Measurements from ENCODE around the gene PCGF1. TPM values are rescaled to one million over a fixed set of nuclear protein-coding genes. Genes with fewer than 3 reads are reported as not detected.

PCGF1 gene
- total and polyA plus RNA-seq, 9 of the 15 experiments (the other 6 are each of a cell fraction or from before 2014, with no cell fraction given) = 20.3 to 45.7 (median 29.3) TPM

DNA sequence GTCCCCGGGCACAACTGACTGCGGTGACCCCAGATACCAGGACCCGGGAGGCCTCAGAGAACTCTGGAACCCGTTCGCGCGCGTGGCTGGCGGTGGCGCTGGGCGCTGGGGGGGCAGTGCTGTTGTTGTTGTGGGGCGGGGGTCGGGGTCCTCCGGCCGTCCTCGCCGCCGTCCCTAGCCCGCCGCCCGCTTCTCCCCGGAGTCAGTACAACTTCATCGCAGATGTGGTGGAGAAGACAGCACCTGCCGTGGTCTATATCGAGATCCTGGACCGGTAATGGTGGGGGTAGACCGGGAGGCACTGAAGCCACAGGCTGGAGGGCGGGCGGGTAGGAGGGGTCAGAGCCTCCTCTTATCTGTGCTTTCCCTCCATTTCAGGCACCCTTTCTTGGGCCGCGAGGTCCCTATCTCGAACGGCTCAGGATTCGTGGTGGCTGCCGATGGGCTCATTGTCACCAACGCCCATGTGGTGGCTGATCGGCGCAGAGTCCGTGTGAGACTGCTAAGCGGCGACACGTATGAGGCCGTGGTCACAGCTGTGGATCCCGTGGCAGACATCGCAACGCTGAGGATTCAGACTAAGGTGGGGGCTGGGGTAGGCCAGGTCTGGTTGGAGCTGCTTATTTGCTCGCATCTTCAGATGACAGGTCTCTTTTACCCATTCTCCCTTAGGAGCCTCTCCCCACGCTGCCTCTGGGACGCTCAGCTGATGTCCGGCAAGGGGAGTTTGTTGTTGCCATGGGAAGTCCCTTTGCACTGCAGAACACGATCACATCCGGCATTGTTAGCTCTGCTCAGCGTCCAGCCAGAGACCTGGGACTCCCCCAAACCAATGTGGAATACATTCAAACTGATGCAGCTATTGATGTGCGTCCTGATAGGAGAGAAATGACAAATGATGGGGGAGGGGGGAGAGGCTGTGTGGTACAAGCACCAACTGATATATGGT lies 23.0 kb upstream of the PCGF1 start (continued):
- TF ChIP-seq, protein P1, sequence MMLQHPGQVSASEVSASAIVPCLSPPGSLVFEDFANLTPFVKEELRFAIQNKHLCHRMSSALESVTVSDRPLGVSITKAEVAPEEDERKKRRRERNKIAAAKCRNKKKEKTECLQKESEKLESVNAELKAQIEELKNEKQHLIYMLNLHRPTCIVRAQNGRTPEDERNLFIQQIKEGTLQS (IDR thresholded peaks at IDR 0.05) = no peak
- TF ChIP-seq, protein P1 (CRISPR knock-in tag; conservative IDR thresholded peaks at IDR 0.05) = no peak
- no peak for TF ChIP-seq FOXJ3 (CRISPR knock-in tag; IDR thresholded peaks at IDR 0.05)
- no peak for TF ChIP-seq ZNF507 (tag; conservative IDR thresholded peaks at IDR 0.05)
- TF ChIP-seq, protein P2, sequence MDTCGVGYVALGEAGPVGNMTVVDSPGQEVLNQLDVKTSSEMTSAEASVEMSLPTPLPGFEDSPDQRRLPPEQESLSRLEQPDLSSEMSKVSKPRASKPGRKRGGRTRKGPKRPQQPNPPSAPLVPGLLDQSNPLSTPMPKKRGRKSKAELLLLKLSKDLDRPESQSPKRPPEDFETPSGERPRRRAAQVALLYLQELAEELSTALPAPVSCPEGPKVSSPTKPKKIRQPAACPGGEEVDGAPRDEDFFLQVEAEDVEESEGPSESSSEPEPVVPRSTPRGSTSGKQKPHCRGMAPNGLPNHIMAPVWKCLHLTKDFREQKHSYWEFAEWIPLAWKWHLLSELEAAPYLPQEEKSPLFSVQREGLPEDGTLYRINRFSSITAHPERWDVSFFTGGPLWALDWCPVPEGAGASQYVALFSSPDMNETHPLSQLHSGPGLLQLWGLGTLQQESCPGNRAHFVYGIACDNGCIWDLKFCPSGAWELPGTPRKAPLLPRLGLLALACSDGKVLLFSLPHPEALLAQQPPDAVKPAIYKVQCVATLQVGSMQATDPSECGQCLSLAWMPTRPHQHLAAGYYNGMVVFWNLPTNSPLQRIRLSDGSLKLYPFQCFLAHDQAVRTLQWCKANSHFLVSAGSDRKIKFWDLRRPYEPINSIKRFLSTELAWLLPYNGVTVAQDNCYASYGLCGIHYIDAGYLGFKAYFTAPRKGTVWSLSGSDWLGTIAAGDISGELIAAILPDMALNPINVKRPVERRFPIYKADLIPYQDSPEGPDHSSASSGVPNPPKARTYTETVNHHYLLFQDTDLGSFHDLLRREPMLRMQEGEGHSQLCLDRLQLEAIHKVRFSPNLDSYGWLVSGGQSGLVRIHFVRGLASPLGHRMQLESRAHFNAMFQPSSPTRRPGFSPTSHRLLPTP (IDR thresholded peaks at IDR 0.05; ENCODE audit: borderline replicate concordance, extremely low read depth, insufficient read length) = no peak
- TF ChIP-seq RAD51 (IDR thresholded peaks at IDR 0.05; ENCODE audit: borderline replicate concordance, low read depth) = no peak; the same call in 1 of the 2 replicates
- TF ChIP-seq KDM5B (IDR thresholded peaks at IDR 0.05; ENCODE audit: insufficient replicate concordance, low read depth, low read length) = peak; percentile 46
- TF ChIP-seq ZNF696 (CRISPR knock-in tag; conservative IDR thresholded peaks at IDR 0.05) = no peak
- TF ChIP-seq, protein P3, sequence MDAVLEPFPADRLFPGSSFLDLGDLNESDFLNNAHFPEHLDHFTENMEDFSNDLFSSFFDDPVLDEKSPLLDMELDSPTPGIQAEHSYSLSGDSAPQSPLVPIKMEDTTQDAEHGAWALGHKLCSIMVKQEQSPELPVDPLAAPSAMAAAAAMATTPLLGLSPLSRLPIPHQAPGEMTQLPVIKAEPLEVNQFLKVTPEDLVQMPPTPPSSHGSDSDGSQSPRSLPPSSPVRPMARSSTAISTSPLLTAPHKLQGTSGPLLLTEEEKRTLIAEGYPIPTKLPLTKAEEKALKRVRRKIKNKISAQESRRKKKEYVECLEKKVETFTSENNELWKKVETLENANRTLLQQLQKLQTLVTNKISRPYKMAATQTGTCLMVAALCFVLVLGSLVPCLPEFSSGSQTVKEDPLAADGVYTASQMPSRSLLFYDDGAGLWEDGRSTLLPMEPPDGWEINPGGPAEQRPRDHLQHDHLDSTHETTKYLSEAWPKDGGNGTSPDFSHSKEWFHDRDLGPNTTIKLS (IDR thresholded peaks at IDR 0.05; ENCODE audit: borderline replicate concordance, low read depth) = peak; percentile 66; the same call in 1 of the 2 replicates
- TF ChIP-seq NFXL1 (CRISPR knock-in tag; IDR thresholded peaks at IDR 0.05) = no peak
- TF ChIP-seq ZNF133 (CRISPR knock-in tag; IDR thresholded peaks at IDR 0.05) = no peak
- peak; percentile 70 for TF ChIP-seq TAF1 (IDR thresholded peaks at IDR 0.05; ENCODE audit: control insufficient read depth, extremely low read depth, insufficient read depth, low read length, severe bottlenecking)
- no peak for TF ChIP-seq HNRNPLL (IDR thresholded peaks at IDR 0.05; ENCODE audit: low read depth, low read length, poor library complexity, severe bottlenecking)
- TF ChIP-seq YY1 (IDR thresholded peaks at IDR 0.05; ENCODE audit: borderline replicate concordance in 1 of 3, control insufficient read depth in 1 of 3, extremely low read depth in 1 of 3, insufficient read depth in 3 of 3, insufficient read length in 1 of 3, insufficient replicate concordance in 2 of 3, low read depth in 1 of 3, low read length in 2 of 3) = peak; percentile 30 to 84 (median 72)
- no peak for TF ChIP-seq C11orf30 (IDR thresholded peaks at IDR 0.05; ENCODE audit: low read depth)
- TF ChIP-seq TEAD1 (CRISPR knock-in tag; IDR thresholded peaks at IDR 0.05) = no peak
- TF ChIP-seq, protein P4, sequence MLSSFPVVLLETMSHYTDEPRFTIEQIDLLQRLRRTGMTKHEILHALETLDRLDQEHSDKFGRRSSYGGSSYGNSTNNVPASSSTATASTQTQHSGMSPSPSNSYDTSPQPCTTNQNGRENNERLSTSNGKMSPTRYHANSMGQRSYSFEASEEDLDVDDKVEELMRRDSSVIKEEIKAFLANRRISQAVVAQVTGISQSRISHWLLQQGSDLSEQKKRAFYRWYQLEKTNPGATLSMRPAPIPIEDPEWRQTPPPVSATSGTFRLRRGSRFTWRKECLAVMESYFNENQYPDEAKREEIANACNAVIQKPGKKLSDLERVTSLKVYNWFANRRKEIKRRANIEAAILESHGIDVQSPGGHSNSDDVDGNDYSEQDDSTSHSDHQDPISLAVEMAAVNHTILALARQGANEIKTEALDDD (IDR thresholded peaks at IDR 0.05) = no peak

Data from K562 (cell line).